Parathyroid adenoma (tissue), 2 donors: ENCODE measurements around the gene RTN4.

Experiments
- H2AFZ ChIP-seq: fragments of 300-600 bp; sonication (generic); one replicate; pipeline ENCODE4 v1.7.0; 2017; ENCODE audit warnings: antibody characterized with exemption, mild to moderate bottlenecking
- H3K27ac ChIP-seq: fragments of 300-600 bp; sonication (generic); one replicate; pipeline ENCODE4 v1.7.0; 2017
- H3K27me3 ChIP-seq: fragments of 300-600 bp; sonication (generic); one replicate; pipeline ENCODE4 v1.7.0; 2017; ENCODE audit warnings: low read length; ENCODE audit not compliant: control insufficient read depth, insufficient read depth
- H3K36me3 ChIP-seq: fragments of 300-600 bp; sonication (generic); one replicate; pipeline ENCODE4 v1.7.0; 2017; ENCODE audit warnings: low read length; ENCODE audit not compliant: control insufficient read depth, insufficient read depth
- H3K4me1 ChIP-seq: fragments of 300-600 bp; sonication (generic); one replicate; pipeline ENCODE4 v1.7.0; 2017; ENCODE audit warnings: control low read depth
- H3K4me2 ChIP-seq: fragments of 300-600 bp; sonication (generic); one replicate; pipeline ENCODE4 v1.7.0; 2017; ENCODE audit warnings: low read length
- H3K4me3 ChIP-seq: fragments of 300-600 bp; sonication (generic); one replicate; pipeline ENCODE4 v1.7.0; 2017; ENCODE audit warnings: low read depth, low read length
- H3K79me2 ChIP-seq: fragments of 300-600 bp; sonication (generic); one replicate; pipeline ENCODE4 v1.7.0; 2017; ENCODE audit warnings: control low read depth
- H3K9ac ChIP-seq: fragments of 300-600 bp; sonication (generic); one replicate; pipeline ENCODE4 v1.7.0; 2017; ENCODE audit warnings: mild to moderate bottlenecking
- H3K9me3 ChIP-seq: fragments of 300-600 bp; sonication (generic); one replicate; pipeline ENCODE4 v1.7.0; 2017; ENCODE audit warnings: low read length; ENCODE audit not compliant: control insufficient read depth
- TF ChIP-seq, protein P1 (sequence below): fragments of 300-600 bp; sonication (generic); IDR thresholded peaks from one replicate; pipeline ENCODE4 v1.7.0; 2017; ENCODE audit warnings: antibody characterized with exemption, mild to moderate bottlenecking
- donor health status: primary hyperparathyroidism.

Gene RTN4

DNA sequence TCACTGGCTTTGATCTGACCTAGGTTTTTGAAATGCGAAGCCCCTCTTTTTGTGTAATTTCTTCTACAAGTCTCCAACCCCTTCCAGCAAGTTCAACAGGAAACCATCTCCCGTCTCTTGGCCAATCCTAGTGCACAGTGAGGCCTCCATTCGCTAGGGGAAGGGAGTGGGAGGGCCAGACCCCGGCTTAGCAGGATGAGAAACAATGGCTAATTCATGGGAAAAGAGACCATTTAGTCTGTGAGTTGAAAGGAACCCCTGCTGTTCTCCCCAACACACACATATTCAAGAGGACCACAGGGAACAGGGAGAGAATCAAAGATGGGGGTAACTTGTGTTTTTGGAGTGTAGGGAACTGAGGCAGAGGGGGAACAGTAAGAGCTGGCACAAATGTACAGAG is 83.0 kb downstream of the RTN4 start:
- H3K4me1 ChIP-seq: no peaks in the 10 kb centered on the region
- no peak overlapping the region for H3K9ac ChIP-seq
- no peaks in the 10 kb centered on the region for H3K27me3 ChIP-seq
- H3K27ac ChIP-seq: no peak overlapping the region
- TF ChIP-seq, protein P1, sequence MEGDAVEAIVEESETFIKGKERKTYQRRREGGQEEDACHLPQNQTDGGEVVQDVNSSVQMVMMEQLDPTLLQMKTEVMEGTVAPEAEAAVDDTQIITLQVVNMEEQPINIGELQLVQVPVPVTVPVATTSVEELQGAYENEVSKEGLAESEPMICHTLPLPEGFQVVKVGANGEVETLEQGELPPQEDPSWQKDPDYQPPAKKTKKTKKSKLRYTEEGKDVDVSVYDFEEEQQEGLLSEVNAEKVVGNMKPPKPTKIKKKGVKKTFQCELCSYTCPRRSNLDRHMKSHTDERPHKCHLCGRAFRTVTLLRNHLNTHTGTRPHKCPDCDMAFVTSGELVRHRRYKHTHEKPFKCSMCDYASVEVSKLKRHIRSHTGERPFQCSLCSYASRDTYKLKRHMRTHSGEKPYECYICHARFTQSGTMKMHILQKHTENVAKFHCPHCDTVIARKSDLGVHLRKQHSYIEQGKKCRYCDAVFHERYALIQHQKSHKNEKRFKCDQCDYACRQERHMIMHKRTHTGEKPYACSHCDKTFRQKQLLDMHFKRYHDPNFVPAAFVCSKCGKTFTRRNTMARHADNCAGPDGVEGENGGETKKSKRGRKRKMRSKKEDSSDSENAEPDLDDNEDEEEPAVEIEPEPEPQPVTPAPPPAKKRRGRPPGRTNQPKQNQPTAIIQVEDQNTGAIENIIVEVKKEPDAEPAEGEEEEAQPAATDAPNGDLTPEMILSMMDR: no peak
- no peaks in the 10 kb centered on the region for H3K9me3 ChIP-seq
- H3K79me2 ChIP-seq: no peaks in the 10 kb centered on the region
- H2AFZ ChIP-seq: no peak overlapping the region
- no peak overlapping the region for H3K4me2 ChIP-seq
- H3K4me3 ChIP-seq: no peak overlapping the region
- H3K36me3 ChIP-seq: no peaks in the 10 kb centered on the region

DNA sequence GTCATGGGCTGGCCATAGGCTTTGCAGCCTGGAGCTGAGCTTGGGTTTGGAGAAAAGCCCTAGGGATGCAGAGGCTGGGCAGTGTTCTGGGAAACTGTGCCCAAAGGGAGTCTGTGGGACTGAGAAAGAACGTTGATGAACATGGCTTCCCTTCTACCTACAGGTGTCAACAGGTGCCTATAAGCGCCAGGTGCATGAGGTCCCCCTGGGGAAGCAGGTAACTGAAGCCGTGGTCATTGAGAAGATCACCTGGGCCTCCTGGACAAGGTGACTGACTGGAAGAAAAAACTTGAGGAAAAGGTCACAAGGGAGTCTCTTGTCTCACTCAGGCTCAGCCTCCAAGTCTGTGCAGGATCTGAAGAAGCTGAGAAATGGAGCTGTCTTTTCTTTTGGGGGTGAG is 83.4 kb downstream of the RTN4 start:
- TF ChIP-seq, protein P1: no peak
- no peaks in the 10 kb centered on the region for H3K36me3 ChIP-seq
- H2AFZ ChIP-seq: no peak overlapping the region
- H3K9me3 ChIP-seq: no peaks in the 10 kb centered on the region
- H3K9ac ChIP-seq: no peak overlapping the region
- no peak overlapping the region for H3K4me3 ChIP-seq
- H3K27me3 ChIP-seq: no peaks in the 10 kb centered on the region
- no peaks in the 10 kb centered on the region for H3K4me1 ChIP-seq
- no peak overlapping the region for H3K27ac ChIP-seq
- no peaks in the 10 kb centered on the region for H3K79me2 ChIP-seq
- H3K4me2 ChIP-seq: no peak overlapping the region

DNA sequence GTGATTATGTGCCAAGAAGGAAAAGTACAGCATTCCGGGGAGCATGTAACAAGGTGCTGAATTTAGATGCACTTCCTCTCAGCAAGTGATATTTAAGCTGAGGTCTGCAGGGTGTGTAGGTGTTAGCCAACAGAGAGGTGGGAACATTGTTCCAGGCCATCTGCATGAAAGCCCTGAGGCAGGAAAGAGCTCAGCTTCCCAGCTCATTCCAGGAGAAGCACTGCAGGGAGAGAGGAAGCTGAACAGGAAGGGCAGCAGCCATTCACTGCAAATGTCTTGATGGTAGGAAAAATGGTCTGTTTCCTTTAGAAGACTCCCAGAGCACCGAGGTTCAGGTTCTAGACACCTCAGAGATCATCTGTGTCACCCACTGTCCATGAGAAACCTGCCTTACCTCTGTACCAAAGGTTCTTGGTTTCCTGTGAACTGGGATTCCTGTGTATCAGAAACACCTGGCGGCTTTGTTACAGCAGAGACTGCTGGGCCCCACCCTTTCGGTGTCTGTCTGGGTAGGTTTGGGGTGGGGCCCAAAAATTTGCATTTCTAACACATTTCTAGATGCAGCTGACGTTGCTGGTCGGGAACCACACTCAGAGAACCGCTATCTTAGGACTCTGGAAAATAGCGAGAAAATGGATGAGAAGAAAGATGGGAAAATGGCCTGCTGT is 84.0 kb downstream of the RTN4 start:
- no peak overlapping the region for H3K4me3 ChIP-seq
- TF ChIP-seq, protein P1: no peak
- no peak overlapping the region for H3K27ac ChIP-seq

DNA sequence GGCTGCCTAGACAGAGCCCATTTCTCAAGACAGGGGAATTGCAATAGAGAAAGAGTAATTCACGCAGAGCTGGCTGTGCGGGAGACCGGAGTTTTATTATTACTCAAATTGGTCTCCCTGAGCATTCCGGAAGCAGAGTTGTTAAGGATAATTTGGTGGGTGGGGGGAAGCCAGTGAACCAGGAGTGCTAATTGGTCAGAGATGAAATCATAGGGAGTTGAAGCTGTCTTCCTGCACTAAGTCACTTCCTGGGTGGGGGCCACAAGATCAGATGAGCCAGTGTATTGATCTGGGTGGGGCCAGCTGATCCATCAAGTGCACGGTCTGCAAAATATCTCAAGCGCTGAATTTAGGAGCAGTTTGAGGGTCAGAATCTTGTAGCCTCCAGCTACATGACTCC is 84.8 kb downstream of the RTN4 start:
- Histone ChIP-seq H3K79me2 (no peaks in the 10 kb centered on the region), H3K36me3 (no peaks in the 10 kb centered on the region), H3K4me2 (no peak overlapping the region), H2AFZ (no peak overlapping the region), H3K27ac (no peak overlapping the region), H3K4me3 (no peak overlapping the region), H3K27me3 (no peaks in the 10 kb centered on the region), H3K9ac (no peak overlapping the region), H3K9me3 (no peaks in the 10 kb centered on the region), H3K4me1 (no peaks in the 10 kb centered on the region)
- TF ChIP-seq, protein P1: no peak

More for the DNA sequence above, 84.0 kb downstream of the RTN4 start:
- Histone ChIP-seq H3K9ac (no peak overlapping the region), H3K36me3 (no peaks in the 10 kb centered on the region), H3K79me2 (no peaks in the 10 kb centered on the region), H2AFZ (no peak overlapping the region), H3K9me3 (no peaks in the 10 kb centered on the region), H3K27me3 (no peaks in the 10 kb centered on the region), H3K4me2 (no peak overlapping the region), H3K4me1 (no peaks in the 10 kb centered on the region)

DNA sequence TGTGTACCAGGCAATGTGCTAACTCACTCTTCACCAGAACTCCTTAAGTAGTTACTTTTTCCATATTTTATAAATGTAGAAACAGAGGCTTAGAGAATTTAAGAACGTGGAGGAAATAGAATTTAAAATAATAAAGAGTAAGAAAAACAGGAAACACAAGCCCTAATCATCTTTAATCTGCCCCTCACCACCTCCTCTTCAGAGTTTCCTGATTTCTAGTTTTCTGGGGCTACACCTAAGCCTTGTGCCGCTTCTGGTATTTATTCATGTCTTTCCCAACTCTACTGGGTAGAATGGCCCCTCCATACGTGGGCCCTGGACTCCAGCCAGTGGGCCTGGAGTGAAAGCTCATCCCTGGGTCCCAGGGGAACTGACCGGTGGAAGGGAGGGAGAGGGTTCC is 85.4 kb downstream of the RTN4 start:
- H3K4me3 ChIP-seq: no peak overlapping the region
- no peaks in the 10 kb centered on the region for H3K4me1 ChIP-seq
- H3K27me3 ChIP-seq: no peaks in the 10 kb centered on the region
- no peak overlapping the region for H3K27ac ChIP-seq
- no peaks in the 10 kb centered on the region for H3K9me3 ChIP-seq
- no peak overlapping the region for H2AFZ ChIP-seq
- no peaks in the 10 kb centered on the region for H3K79me2 ChIP-seq
- H3K36me3 ChIP-seq: no peaks in the 10 kb centered on the region
- H3K9ac ChIP-seq: no peak overlapping the region
- H3K4me2 ChIP-seq: no peak overlapping the region
- TF ChIP-seq, protein P1: no peak
